NCI-H2171 treated with DMSO at 0.1 percent for 48 hours (cell line): Measurements from ENCODE around the gene CHMP4A.

Experiments
- DNase-seq: peaks from one replicate; lab custom pipeline; 2025; lab: John Stamatoyannopoulos, UW

CHMP4A gene

GRCh38 chr14:24194873-24195185, 18.5 kb downstream of the CHMP4A start:
- no peak for DNase-seq

DNA sequence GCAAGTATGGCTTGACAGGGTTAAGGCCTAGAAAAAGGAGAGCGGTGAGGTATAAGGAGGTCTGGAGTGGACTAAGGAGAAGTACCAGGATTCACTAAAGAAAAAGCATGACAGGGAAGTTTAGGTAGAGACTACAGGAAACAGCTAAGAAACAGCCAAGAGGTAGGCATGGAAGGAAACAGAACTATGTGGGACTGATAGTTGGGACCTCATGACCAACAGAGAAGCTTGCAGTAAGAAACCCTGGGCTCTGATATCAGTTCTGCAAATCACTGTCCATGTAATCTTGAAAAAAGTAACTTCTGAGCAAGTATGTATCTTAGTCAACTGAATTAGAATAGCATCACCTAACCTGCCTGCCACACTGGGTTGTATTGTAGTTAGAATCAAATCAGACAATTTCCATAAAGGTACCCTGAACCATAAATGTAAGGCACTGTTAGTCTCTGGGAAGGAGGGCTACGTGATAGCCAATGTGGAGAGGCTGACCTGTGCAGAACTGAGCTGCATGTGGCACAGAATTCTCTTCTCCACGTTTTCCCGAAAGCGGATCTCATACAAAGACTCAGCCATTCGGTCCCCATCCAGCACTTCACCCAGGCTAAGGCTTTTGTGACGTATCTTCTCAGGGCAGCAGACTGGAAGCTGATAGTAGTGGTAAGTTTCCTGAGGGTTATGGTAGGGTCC, 19.0 kb downstream of the CHMP4A start:
- DNase-seq, result no peak

- DNase-seq, result no peak
Measured at GRCh38 chr14:24192933-24193332, 20.4 kb downstream of the CHMP4A start.

DNA sequence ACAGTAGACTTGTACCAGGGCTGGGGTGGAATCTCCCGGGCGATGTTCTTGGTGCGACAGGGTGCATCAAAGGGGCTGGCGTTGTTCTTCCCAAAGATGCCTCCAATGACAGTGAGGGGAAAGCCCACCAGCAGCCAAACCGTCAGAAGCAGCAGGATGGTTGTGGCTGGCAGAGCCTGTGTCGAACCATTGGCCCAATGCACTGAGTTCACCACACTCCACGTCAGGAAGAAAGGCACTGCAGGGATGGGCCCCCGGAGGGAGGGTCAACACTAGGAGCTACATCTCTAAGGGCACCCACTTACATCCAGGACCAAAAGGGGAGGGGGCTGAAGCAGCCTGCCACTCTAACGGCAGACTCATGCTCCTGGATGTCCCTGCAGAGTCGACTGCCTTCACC, 22.9 kb downstream of the CHMP4A start:
- no peak for DNase-seq

DNA sequence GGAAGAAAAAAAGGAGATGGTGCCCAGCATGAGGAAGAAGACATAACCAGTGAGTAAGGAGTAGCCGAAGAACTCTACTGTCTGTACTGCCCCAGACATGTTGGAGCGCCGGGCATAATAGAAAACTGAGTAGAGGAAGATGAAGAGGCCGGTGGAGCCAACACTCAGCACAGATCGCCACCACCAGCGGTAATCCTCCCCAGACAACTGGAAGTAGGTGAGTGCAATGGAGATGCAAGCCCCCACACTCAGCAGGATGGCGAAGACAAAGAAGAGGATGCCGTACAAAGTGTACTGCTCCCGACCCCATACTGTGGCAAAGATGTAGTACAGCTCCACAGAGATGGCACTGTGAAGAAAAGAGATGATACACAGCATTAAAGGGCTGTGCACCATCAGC, 23.8 kb downstream of the CHMP4A start:
- no peak for DNase-seq

DNA sequence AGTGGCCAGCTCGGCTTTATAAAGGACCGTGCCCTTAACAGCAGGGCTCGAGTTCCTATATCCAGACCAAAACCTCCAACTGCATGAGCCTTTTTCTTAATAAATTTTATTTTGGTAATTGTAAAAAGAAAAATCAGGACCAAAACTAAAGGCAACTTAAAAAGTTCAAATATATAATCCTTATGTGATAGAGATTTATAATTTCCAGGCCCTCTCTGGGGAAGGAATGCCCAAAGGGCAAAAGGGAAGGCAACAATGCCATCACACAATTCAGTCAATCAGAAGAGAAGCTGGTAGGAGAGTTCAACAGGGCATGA, 24.3 kb downstream of the CHMP4A start:
- DNase-seq, result no peak

DNA sequence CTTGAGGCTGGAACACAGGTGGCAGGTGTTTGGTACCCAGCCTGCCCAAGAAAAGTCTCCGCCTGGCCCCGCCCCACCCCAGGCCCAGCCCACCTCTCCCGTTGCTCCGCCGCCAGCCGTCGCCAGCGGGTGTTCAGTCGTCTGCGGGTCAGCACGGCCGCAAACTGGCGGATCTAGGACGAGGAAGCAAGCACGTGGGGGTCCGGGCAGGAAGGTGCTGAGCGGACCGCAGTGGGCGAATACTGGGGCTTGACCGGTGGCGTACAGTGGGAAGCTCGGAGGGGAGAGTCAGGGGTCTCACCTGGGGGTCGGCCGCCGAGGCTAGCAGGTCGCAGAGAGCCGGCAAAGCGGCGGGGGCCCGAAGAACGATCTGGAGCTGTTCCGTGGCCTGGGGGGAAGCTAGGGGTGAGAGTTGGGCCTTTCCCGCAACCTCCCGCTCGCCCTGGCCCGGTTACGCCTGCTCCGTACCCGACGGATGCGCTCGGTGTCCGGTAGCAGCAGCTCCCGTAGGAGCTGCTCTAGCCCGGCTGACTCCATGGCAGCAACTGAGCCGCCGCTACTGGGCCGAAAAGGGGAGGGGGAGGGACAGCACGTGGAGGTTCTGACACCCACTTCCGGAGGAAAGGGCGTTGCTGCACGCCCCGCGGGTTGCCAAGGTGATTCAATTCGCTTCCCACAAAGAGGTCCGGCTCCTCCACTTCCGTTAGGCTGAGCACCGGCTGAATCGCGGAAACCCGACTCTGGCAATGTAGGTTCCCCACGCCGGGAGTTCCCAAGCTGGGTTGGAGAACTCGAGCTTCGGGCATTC, 24.8 kb downstream of the CHMP4A start, which contains the start of gene IPO4:
Gene IPO4, minus strand, starts transcription at position 566 of the 808 bp plus-strand sequence. Its CDS starts 29 bp downstream, at position 537.
- DNase-seq, result peak; percentile 98

DNA sequence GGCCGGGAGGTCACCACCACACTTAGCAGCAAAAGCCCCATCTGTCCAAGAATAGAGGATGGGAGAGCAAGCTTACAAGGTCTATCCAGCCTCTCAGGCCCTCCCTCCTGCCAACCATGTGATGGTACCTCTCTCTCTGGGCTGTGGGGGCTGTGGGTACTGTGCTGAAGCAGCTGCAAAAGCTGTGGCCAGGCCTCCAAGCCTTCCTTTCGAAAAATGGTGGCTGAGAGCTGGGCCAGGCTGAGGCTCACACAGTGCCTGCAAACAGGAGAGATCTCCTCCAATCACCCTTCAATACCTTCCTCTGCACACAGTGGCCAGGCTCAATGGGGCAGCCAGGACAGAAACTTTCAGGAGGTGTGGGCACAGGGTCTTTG, 25.8 kb downstream of the CHMP4A start:
- no peak for DNase-seq

GRCh38 chr14:24186831-24187538, 26.3 kb downstream of the CHMP4A start:
- DNase-seq, result no peak

DNA sequence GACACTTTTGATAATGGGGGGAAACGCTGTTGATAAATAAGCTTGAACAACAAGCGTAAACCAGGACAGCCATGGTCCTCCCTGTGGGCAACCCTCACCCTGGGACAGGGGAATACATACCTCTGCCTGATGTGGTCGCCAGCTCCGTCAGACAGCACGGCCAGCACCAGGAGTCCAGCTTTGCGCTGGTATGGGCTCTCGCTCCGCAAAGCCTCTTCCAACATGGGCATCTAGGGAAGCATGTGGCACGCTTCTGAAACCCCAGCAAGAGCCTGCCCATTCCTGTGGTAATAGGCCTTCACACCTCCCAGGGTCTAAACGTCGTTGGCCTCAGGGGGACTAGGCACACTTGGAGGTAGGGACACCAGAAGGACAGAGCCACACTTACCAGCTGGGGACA, 27.5 kb downstream of the CHMP4A start:
- DNase-seq, result no peak

- no peak for DNase-seq
Measured at GRCh38 chr14:24185026-24185425, 28.3 kb downstream of the CHMP4A start.

DNA sequence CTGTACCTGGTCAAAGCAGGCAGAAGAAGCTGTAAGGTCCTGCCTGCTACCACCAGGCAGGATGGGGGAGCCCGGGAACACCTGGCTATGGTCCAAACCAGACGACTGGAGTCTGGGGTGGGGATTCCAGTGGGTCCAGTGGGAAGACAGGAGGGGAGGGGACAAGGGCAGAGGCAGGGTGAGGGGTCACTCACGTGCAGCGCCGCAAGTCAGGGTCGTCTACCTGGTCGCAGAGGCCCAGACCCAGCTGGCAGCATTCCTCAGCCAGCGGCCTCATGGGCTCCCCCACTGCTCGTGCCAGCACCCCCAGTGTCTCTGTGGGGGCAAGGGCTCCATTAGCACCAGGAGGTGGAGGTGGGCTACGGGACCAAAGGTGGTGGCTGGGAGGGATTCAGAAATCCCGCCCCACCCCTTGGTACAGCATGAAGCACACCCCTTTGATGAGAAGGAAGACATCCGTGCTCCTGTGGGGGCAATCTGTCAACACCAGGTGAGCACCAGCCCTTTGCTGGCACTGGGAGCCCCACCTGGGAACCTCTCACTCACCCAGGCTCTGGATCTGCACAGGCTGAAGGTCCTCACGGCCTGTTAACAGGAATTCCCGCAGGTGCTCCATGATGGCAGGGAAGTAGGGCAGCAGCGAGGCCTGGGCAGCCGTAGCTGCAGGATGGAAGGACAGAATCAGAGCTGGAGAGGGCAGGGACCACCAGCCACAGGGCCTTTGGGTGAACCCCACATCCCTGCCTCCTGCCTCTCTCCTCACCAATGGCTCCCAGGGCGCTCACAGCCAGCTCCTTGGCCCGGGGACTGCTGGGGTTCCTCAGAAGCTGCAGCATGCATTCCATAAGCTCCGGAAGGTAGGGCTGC, 29.0 kb downstream of the CHMP4A start:
- no peak for DNase-seq

- DNase-seq, result no peak
Measured at GRCh38 chr14:24183014-24183481, 30.2 kb downstream of the CHMP4A start.

DNA sequence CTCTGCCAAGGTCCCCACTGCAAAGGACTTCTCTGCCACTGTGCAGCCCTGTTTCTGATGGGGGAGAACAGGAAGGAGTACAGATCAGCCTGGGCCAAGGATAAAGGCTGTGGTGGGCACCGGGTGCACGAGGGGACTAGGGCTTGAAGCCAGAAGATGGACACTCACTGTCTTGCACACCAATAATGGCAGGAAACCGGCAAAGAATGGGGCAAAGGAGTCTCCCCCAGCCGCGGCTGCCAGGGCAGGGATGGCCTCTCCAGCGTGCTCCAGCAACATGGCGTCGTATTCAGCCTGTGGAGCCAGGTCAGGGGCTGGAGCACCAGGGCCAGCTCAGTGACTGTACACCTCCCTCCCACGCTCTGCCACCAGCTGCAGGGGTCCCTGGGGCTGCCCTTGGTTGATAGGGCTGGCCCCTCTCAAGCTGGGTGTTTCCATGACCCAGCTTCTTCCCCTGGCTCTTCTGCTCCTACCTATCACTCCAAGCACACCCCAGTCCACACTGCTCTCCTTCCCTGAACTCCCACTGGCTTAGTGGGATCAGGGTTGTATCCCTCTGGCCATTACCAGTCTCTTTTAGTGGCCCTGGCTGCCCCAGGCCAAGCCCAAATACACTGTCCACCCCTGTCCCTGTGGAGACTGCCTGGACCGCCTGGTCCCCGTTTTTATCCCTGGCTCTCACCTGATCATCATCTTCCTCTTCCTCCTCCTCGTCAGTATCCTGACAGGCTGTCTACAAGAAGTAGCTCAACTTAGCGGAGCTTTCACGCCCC, 31.0 kb downstream of the CHMP4A start:
- no peak for DNase-seq

DNA sequence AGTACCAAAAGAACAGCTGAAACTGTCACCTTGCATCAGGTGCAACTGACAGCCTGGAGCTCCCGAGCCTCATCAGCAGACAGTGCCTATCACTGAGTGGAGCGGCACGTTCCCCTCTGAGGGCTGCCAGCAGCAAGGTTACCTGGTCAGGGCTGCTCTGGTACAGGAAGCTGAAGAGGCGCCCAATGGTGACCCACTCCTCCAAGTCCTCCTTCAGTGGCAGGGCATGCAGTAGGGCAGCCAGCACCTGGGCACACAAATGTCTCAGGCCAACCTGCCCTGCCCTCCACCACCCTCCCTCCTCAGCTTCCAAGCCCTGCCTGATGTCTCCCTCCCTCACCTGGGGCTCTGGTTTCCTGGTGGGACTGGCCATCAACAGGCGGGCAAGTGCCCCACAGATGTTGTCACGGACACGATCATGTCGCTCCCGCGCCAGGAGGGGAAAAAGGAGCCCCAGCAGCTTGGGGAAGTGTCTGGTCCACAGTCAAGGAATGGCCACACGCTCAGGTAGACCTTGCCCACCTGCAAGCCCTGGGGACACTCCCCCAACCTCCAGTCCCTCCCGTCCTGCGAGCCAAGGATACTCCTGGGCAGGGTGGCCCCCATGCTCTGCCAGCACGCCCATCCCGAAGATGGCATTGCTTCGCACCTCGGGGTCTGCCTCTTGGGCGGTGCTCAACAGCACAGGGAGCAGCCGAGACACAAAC, 31.8 kb downstream of the CHMP4A start:
- no peak for DNase-seq

GRCh38 chr14:24179961-24180796, 33.1 kb downstream of the CHMP4A start:
- no peak for DNase-seq

GRCh38 chr14:24179294-24179960, 33.9 kb downstream of the CHMP4A start:
- no peak for DNase-seq

DNA sequence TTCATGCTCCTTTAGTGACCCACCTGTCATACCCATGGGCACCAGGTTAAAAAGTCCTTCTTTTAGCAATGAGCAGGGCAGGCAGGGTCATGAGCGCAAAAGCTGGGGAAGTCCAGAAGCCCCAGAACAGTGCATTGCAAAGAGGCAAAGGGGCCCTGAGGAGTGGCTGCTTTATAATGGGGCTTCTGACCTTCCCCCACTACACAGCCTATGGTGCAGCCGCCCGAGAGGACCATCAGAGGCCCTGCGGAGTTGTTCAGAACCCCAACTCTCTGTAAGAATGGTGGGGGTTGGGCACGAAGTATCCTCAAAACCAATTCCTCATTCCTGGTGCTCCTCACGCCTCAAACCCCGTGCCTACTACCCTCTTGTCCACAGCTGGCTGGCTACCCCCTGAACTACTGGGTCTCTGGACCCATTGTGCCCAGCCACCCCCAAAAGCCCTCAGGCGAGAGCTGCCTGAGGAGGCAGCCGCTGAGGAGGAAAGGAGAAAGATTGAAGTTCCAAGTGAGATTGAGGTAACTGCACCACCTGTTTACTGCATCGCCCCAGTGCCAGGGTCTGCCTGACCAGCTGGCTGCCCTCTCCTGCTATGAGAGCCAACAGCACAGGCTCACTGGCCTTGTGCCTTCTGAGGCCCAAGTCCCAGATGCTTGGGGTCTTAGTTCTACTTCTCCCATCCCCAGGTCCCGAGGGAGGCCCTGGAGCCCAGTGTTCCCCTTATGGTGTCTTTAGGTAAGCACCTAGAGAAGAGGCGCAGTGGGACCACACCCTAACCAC, 34.7 kb downstream of the CHMP4A start:
- no peak for DNase-seq
